Measurements from ENCODE around the gene ATF6.

The ATF6 gene

DNA sequence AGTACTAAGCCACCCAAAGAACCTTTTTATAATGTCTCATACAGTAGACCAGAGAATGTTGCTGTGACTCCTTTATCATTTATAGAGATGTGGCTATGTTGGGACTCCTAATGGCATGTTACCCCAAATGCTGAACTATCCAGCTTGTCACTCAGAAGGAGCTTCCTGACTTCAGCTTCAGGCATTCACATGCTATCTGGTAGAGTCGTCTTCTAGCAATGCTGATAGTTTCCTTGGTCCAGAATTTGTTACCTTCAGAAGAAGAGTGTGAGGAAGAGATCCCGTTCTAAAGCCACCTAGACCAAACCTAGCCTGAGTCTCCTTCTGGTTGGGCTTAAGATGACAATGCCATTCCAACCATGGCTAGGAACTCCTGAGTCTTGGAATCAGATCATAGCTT, 189.5 kb downstream of the ATF6 start:
- Histone ChIP-seq H3K4me3 (ENCODE audit: low read length) (no peak overlapping the region), H3K79me2 (ENCODE audit: control insufficient read depth, low read length) (no peaks in the 10 kb centered on the region), H3K9me2 (replicated peaks; ENCODE audit: control insufficient read depth, low read length) (no peaks in the 10 kb centered on the region; the same call in 1 of the 2 replicates), H3K27me3 (ENCODE audit: control insufficient read depth, low read length) (no peaks in the 10 kb centered on the region), H3K9me3 (ENCODE audit: control insufficient read depth, insufficient read depth, low read length) (no peaks in the 10 kb centered on the region), H3K4me2 (ENCODE audit: low read length) (no peak overlapping the region), H3K4me1 (ENCODE audit: control insufficient read depth, low read length) (no peaks in the 10 kb centered on the region), H4K20me1 (ENCODE audit: control insufficient read depth, insufficient read depth, low read depth, low read length) (no peaks in the 10 kb centered on the region), H3F3A (ENCODE audit: control insufficient read depth, insufficient read depth) (no peaks in the 10 kb centered on the region), H3K36me3 (ENCODE audit: control insufficient read depth, low read length) (peaks cover 14% of the 10 kb centered on the region), H3K27ac (ENCODE audit: low read depth, low read length) (no peak overlapping the region)
- no peak for TF ChIP-seq EZH2phosphoT487 (IDR thresholded peaks at IDR 0.05; ENCODE audit: borderline replicate concordance, low read length)
- TF ChIP-seq, protein P1, sequence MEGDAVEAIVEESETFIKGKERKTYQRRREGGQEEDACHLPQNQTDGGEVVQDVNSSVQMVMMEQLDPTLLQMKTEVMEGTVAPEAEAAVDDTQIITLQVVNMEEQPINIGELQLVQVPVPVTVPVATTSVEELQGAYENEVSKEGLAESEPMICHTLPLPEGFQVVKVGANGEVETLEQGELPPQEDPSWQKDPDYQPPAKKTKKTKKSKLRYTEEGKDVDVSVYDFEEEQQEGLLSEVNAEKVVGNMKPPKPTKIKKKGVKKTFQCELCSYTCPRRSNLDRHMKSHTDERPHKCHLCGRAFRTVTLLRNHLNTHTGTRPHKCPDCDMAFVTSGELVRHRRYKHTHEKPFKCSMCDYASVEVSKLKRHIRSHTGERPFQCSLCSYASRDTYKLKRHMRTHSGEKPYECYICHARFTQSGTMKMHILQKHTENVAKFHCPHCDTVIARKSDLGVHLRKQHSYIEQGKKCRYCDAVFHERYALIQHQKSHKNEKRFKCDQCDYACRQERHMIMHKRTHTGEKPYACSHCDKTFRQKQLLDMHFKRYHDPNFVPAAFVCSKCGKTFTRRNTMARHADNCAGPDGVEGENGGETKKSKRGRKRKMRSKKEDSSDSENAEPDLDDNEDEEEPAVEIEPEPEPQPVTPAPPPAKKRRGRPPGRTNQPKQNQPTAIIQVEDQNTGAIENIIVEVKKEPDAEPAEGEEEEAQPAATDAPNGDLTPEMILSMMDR (IDR thresholded peaks at IDR 0.05; ENCODE audit: low read depth, low read length, poor library complexity, severe bottlenecking), result no peak

DNA sequence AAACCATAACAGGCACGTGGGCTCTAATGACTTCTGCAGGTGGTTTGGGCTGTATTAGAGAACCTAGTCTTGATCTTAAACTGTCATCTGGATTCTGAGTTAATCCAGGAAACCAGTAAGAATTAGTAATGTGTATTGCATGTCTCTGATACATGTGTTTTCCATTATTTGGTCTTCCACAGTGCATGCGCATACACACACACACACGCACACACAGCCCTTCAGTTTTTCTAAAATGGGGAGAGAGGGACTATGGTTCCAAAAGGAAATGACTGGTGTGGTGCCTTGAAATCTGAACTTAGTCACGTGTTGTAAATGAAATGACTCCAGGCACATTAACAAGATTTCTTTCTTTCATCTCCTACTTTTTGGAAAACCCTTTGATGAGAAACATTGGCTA, 190.0 kb downstream of the ATF6 start:
- H3K4me1 ChIP-seq (ENCODE audit: control insufficient read depth, low read length), result no peaks in the 10 kb centered on the region
- no peaks in the 10 kb centered on the region for H3K9me3 ChIP-seq (ENCODE audit: control insufficient read depth, insufficient read depth, low read length)
- no peaks in the 10 kb centered on the region for H3K27me3 ChIP-seq (ENCODE audit: control insufficient read depth, low read length)
- H3K4me3 ChIP-seq (ENCODE audit: low read length), result no peak overlapping the region
- no peak overlapping the region for H3K4me2 ChIP-seq (ENCODE audit: low read length)
- H3K27ac ChIP-seq (ENCODE audit: low read depth, low read length), result no peak overlapping the region
- H3K9me2 ChIP-seq (replicated peaks; ENCODE audit: control insufficient read depth, low read length), result no peaks in the 10 kb centered on the region
- H4K20me1 ChIP-seq (ENCODE audit: control insufficient read depth, insufficient read depth, low read depth, low read length), result no peaks in the 10 kb centered on the region
- H3K36me3 ChIP-seq (ENCODE audit: control insufficient read depth, low read length), result peaks cover 14% of the 10 kb centered on the region
- H3K79me2 ChIP-seq (ENCODE audit: control insufficient read depth, low read length), result no peaks in the 10 kb centered on the region
- no peak for TF ChIP-seq EZH2phosphoT487 (IDR thresholded peaks at IDR 0.05; ENCODE audit: borderline replicate concordance, low read length)
- TF ChIP-seq, protein P1 (IDR thresholded peaks at IDR 0.05; ENCODE audit: low read depth, low read length, poor library complexity, severe bottlenecking), result no peak
- H3F3A ChIP-seq (ENCODE audit: control insufficient read depth, insufficient read depth), result no peaks in the 10 kb centered on the region

DNA sequence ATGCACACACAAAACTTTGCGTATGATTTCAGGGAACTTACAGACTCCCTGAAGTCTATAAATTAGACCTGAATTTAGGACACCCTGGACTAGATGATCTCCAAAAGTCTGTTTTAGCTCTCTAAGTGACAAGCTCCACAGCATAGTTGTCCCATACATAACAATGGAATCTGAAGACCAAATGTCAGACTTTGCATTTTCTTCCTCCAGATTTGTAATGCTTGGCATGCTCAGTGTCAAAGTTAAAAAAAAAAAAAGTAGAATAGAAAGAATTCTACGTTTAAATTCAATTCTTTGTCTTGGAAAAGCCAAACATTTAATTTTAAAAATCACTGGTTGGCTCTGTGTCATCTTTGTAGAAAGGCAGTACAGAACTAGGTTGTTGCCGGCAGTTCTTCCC, 190.8 kb downstream of the ATF6 start:
- H3K27ac ChIP-seq (ENCODE audit: low read depth, low read length), result no peak overlapping the region
- H4K20me1 ChIP-seq (ENCODE audit: control insufficient read depth, insufficient read depth, low read depth, low read length), result no peaks in the 10 kb centered on the region
- no peak overlapping the region for H3K4me2 ChIP-seq (ENCODE audit: low read length)
- H3K27me3 ChIP-seq (ENCODE audit: control insufficient read depth, low read length), result no peaks in the 10 kb centered on the region
- H3K9me2 ChIP-seq (replicated peaks; ENCODE audit: control insufficient read depth, low read length), result no peaks in the 10 kb centered on the region
- no peak overlapping the region for H3K4me3 ChIP-seq (ENCODE audit: low read length)
- no peaks in the 10 kb centered on the region for H3K9me3 ChIP-seq (ENCODE audit: control insufficient read depth, insufficient read depth, low read length)
- no peak for TF ChIP-seq EZH2phosphoT487 (IDR thresholded peaks at IDR 0.05; ENCODE audit: borderline replicate concordance, low read length)
- TF ChIP-seq, protein P1 (IDR thresholded peaks at IDR 0.05; ENCODE audit: low read depth, low read length, poor library complexity, severe bottlenecking), result no peak
- peaks cover 16% of the 10 kb centered on the region for H3K36me3 ChIP-seq (ENCODE audit: control insufficient read depth, low read length)
- no peaks in the 10 kb centered on the region for H3K4me1 ChIP-seq (ENCODE audit: control insufficient read depth, low read length)
- H3F3A ChIP-seq (ENCODE audit: control insufficient read depth, insufficient read depth), result no peaks in the 10 kb centered on the region
- H3K79me2 ChIP-seq (ENCODE audit: control insufficient read depth, low read length), result no peaks in the 10 kb centered on the region

DNA sequence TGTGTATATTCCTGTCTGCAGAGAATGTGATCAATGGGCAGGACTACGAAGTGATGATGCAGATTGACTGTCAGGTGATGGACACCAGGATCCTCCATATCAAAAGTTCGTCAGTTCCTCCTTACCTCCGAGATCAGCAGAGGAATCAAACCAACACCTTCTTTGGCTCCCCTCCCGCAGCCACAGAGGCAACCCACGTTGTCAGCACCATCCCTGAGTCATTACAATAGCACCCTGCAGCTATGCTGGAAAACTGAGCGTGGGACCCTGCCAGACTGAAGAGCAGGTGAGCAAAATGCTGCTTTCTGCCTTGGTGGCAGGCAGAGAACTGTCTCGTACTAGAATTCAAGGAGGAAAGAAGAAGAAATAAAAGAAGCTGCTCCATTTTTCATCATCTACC, 192.3 kb downstream of the ATF6 start:
- H3K4me1 ChIP-seq (ENCODE audit: control insufficient read depth, low read length), result no peaks in the 10 kb centered on the region

More for the DNA sequence above, 192.3 kb downstream of the ATF6 start:
- H4K20me1 ChIP-seq (ENCODE audit: control insufficient read depth, insufficient read depth, low read depth, low read length), result no peaks in the 10 kb centered on the region
- H3K9me2 ChIP-seq (replicated peaks; ENCODE audit: control insufficient read depth, low read length), result no peaks in the 10 kb centered on the region
- no peaks in the 10 kb centered on the region for H3K79me2 ChIP-seq (ENCODE audit: control insufficient read depth, low read length)
- H3K27ac ChIP-seq (ENCODE audit: low read depth, low read length), result no peak overlapping the region
- no peak overlapping the region for H3K4me2 ChIP-seq (ENCODE audit: low read length)
- no peaks in the 10 kb centered on the region for H3K9me3 ChIP-seq (ENCODE audit: control insufficient read depth, insufficient read depth, low read length)
- no peaks in the 10 kb centered on the region for H3F3A ChIP-seq (ENCODE audit: control insufficient read depth, insufficient read depth)
- H3K36me3 ChIP-seq (ENCODE audit: control insufficient read depth, low read length), result peaks cover 18% of the 10 kb centered on the region
- no peaks in the 10 kb centered on the region for H3K27me3 ChIP-seq (ENCODE audit: control insufficient read depth, low read length)
- TF ChIP-seq, protein P1 (IDR thresholded peaks at IDR 0.05; ENCODE audit: low read depth, low read length, poor library complexity, severe bottlenecking), result no peak
- TF ChIP-seq EZH2phosphoT487 (IDR thresholded peaks at IDR 0.05; ENCODE audit: borderline replicate concordance, low read length), result no peak
- no peak overlapping the region for H3K4me3 ChIP-seq (ENCODE audit: low read length)

Measured in DOHH2 (cell line).